Measurements from ENCODE around the gene TAL1.
"Not testable (repeated sequence)": the region's sequence is repeated elsewhere in the genome, so short reads cannot be mapped to it uniquely, and the experiment has no call there.

The TAL1 gene

DNA sequence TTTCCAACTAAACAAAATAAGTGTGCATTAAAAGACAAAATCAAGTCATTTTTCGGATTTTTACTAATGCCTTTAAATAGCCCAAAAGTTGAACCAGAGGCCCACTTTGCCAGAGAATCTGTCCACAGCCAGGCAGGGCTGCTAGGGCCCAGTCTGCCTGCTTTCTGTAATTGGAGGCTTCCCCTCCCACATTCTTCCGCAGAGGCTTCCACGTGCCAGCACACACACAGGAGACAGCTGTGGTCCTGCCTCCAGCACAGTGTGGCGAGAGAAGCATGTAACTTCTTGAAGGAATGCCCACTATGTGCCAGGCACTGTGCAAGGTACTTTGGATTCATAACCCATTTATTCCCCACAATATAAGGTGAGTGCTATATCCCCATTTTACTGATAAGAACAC, 30.8 kb downstream of the TAL1 start:
- peak; percentile 29 to 64 for DNase-seq (ENCODE audit: low read depth in 2 of 2)
- TF ChIP-seq, protein P1, sequence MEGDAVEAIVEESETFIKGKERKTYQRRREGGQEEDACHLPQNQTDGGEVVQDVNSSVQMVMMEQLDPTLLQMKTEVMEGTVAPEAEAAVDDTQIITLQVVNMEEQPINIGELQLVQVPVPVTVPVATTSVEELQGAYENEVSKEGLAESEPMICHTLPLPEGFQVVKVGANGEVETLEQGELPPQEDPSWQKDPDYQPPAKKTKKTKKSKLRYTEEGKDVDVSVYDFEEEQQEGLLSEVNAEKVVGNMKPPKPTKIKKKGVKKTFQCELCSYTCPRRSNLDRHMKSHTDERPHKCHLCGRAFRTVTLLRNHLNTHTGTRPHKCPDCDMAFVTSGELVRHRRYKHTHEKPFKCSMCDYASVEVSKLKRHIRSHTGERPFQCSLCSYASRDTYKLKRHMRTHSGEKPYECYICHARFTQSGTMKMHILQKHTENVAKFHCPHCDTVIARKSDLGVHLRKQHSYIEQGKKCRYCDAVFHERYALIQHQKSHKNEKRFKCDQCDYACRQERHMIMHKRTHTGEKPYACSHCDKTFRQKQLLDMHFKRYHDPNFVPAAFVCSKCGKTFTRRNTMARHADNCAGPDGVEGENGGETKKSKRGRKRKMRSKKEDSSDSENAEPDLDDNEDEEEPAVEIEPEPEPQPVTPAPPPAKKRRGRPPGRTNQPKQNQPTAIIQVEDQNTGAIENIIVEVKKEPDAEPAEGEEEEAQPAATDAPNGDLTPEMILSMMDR (IDR thresholded peaks at IDR 0.05; ENCODE audit: low read depth, low read length), result no peak
- H3K4me3 ChIP-seq (replicated peaks in 1 of 2; ENCODE audit: low read depth in 2 of 2, low read length in 2 of 2), result no peak overlapping the region

DNA sequence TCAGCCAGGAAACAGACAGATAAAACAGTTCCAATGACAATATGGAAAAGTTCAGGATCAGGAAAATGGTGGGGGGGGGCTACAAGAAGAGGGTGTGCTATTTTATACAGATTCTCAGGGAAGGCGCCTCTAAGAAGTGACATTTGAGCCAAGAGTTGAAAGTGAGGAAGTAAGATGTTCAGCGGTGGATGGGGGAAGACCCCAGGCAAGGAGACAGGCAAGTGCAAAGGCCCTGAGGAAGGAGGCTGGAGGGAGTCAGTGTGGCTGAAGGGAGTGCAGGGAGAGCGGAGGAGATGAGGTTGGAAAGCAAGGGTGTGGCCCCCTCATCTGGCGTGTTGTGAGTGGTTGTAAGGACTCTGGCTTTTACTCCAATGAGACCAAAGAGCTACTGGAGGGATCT, 33.8 kb downstream of the TAL1 start:
- H3K4me3 ChIP-seq (replicated peaks in 1 of 2; ENCODE audit: low read depth in 2 of 2, low read length in 2 of 2), result no peak overlapping the region
- no peak for DNase-seq (ENCODE audit: low read depth in 2 of 2)
- TF ChIP-seq, protein P1 (IDR thresholded peaks at IDR 0.05; ENCODE audit: low read depth, low read length), result no peak

DNA sequence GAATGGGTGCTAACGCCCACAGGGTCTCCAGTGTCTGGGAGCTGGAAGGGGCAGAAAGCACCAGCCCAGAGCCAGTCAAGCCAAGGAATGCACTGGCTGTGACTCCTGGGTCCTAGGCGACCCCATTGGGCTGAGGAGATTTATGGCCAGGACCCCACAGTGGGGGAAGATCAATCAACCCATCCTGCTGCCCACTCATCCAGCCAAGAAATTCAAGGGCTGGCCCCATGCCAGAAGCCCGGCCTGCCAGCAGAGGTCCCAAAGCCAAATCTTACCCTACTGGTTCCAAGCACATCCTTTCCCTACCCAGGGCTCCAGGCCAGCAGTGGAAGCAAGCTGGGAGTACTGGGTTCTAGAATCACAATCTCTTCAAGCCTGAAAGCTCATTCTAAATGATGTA, 35.4 kb downstream of the TAL1 start:
- no peak overlapping the region for H3K4me3 ChIP-seq (replicated peaks in 1 of 2; ENCODE audit: low read depth in 2 of 2, low read length in 2 of 2)
- TF ChIP-seq, protein P1 (IDR thresholded peaks at IDR 0.05; ENCODE audit: low read depth, low read length), result no peak
- DNase-seq (ENCODE audit: low read depth in 2 of 2), result no peak

DNA sequence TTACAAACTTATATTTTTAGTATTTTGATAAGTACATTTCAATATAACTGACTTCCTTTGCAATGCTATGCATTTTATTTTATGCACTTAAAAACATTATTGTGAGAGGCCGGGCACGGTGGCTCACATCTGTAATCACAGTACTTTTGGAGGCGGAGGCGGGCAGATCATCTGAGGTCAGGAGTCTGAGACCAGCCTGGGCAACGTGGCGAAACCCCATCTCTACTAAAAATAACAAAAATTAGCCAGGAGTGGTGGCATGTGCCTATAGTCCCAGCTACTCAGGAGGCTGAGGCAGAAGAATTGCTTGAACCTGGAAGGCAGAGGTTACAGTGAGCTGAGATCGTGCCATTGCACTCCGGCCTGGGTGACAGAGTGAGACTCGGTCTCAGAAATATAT, 36.0 kb downstream of the TAL1 start:
- H3K4me3 ChIP-seq (replicated peaks in 1 of 2; ENCODE audit: low read depth in 2 of 2, low read length in 2 of 2); DNase-seq (ENCODE audit: low read depth in 2 of 2): not testable (repeated sequence)

DNA sequence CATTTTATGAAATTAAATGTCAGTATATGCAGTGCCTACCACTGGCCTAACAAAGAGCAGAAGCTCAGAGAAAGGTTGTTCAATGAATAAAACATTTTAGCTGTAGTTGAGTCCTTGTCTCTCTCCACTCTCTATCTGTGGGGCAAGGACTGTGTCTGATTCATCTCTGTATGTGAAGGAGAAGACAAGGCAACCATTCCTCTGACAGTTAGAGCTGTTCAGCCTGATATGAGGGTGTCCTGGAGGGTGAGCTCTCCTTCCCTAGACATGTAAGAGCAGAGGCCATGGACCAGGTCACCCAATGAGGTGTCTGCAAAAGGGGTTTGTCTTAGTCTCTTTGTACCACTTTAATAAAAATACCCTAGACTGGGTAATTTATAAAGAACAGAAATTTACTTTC, 37.7 kb downstream of the TAL1 start:
- DNase-seq (ENCODE audit: low read depth in 2 of 2), result no peak
- TF ChIP-seq, protein P1 (IDR thresholded peaks at IDR 0.05; ENCODE audit: low read depth, low read length), result no peak

DNA sequence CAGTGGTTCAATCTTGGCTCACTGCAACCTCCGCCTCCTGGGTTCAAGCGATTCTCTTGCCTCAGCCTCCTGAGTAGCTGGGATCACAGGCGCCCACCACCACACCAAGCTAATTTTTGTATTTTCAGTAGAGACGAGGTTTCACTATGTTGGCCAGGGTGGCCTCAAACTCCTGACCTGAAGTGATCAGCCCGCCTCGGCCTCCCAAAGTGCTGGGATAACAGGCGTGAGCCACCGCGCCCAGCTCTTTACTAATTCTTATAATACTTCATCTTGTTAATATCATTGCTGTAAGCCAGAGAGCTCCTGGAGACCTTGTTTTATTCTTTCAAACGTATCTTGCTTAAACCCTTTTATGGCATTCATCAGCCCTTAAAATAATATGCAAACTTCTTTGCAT, 38.5 kb downstream of the TAL1 start:
- DNase-seq (ENCODE audit: low read depth in 2 of 2); H3K4me3 ChIP-seq (replicated peaks in 1 of 2; ENCODE audit: low read depth in 2 of 2, low read length in 2 of 2): not testable (repeated sequence)

More for the DNA sequence above, 37.7 kb downstream of the TAL1 start:
- no peak overlapping the region for H3K4me3 ChIP-seq (replicated peaks in 1 of 2; ENCODE audit: low read depth in 2 of 2, low read length in 2 of 2)

DNA sequence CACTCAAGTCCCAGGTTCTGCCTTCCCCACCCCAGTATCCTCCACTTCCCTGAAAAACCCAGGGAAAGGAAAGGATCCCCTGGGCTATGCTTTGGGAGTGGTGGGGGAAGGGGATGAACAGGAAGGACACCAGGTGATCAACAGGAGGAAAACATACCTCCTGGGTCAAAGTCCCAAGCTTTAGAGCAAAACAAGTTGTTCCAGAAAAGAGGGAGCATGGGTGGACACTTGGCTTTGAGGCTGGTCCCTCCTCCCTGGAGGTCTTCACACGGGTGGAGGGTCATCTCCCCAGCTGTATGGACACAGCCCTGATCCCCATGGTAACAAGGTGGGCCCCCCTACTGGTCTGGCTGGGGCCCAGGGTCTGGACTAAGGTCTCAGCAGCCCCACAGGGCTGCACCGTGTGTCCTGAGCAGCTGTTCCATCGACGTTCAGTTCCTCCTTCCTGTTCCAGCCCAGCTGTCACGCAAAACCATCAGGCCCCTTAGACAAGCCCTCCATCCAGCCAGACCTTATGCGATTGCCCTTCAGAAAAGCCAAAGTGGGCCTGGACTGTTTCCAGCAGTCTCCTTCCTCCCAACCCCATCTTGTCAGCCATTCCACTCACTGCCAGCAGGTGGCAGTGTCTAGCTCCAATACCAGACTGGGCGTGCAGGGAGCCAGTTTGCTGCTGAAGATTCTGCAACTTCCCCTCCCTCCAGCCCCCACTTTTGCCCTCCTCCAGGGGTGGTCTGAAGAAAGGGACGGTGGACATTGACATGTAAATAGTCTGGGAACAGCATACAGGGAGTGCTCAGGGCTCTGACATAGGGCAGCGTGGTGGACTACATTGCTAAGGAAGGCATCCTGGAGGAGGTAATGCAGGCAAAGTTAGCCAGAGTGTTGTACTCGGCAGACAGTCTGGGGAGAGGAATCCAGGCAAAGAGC, 39.3 kb downstream of the TAL1 start:
- peak overlapping the region in 1 of 2 donors; percentile 3 for H3K4me3 ChIP-seq (replicated peaks in 1 of 2; ENCODE audit: low read depth in 2 of 2, low read length in 2 of 2)
- TF ChIP-seq, protein P1 (IDR thresholded peaks at IDR 0.05; ENCODE audit: low read depth, low read length), result peak; percentile 97
- peak; percentile 73 to 78 for DNase-seq (ENCODE audit: low read depth in 2 of 2)
